Activated naive CD4-positive, alpha-beta T cell treated with anti-CD3 and anti-CD28 coated beads, Interleukin-2, amount 50 U/mL, for 72 hours (primary cell): ENCODE measurements around the gene FUOM. TPM values are rescaled to one million over a fixed set of nuclear protein-coding genes. Genes with fewer than 3 reads are reported as not detected.

Experiments
- total RNA-seq, 2 donors: library from RNA; stranded (reverse); gene quantifications; one replicate each; pipeline ENCODE4 v1.2.3, GENCODE V29; 2022

FUOM gene
- total RNA-seq, 2 donors from 2014 or later = 24.1 to 24.2 TPM

Other genes with a start within 250 kb of the FUOM start
- gene KNDC1, start 197.8 kb downstream of the FUOM start, total RNA-seq = under 1 TPM in 1 of 2 donors, not detected in 1; 0.07 TPM
- not detected for gene UTF1, start 127.8 kb downstream of the FUOM start, total RNA-seq
- gene VENTX, start 120.2 kb downstream of the FUOM start, total RNA-seq = not detected
- gene ADAM8, start 81.2 kb downstream of the FUOM start, total RNA-seq = 100 to 1,000 TPM; 101 to 201 TPM
- 10 to 100 TPM; 47.9 to 53.3 TPM for gene TUBGCP2, start 49.1 kb downstream of the FUOM start, total RNA-seq
- 10 to 100 TPM; 43.4 to 55.6 TPM for gene ZNF511, start 49.1 kb downstream of the FUOM start, total RNA-seq
- not detected for gene CALY, start 21.1 kb downstream of the FUOM start, total RNA-seq
- gene PRAP1, start 10.6 kb downstream of the FUOM start, total RNA-seq = not detected
- 10 to 100 TPM; 58.5 to 86.0 TPM for gene ECHS1, start 15.3 kb upstream of the FUOM start, total RNA-seq
- gene PAOX, start 21.2 kb upstream of the FUOM start, total RNA-seq = 1 to 10 TPM; 3.9 to 5.6 TPM
- 10 to 100 TPM; 39.8 to 65.0 TPM for gene MTG1, start 36.1 kb upstream of the FUOM start, total RNA-seq
- gene SPRN, start 66.6 kb upstream of the FUOM start, total RNA-seq = not detected
- gene SCART1, start 95.9 kb upstream of the FUOM start, total RNA-seq = 1 to 10 TPM; 2.1 to 3.8 TPM
- gene CYP2E1, start 169.3 kb upstream of the FUOM start, total RNA-seq = under 1 TPM; 0.32 to 0.99 TPM
- gene SYCE1, start 207.6 kb upstream of the FUOM start, total RNA-seq = under 1 TPM in 1 of 2 donors, not detected in 1; 0.14 TPM